Left ventricle myocardium superior (tissue), 1 donor: ENCODE data around the gene ACIN1. TPM values are rescaled to one million over a fixed set of nuclear protein-coding genes. Genes with fewer than 3 reads are reported as not detected.
"Not testable (repeated sequence)": the region's sequence is repeated elsewhere in the genome, so short reads cannot be mapped to it uniquely, and the experiment has no call there.

Source experiments
- ATAC-seq: fragments of 200-7000 bp; cut with Tn5 transposase; one replicate; pipeline ENCODE4 v1.9.1; 2020; ENCODE audit warnings: mild to moderate bottlenecking, moderate library complexity
- DNase-seq: peaks from one replicate; pipeline ENCODE4 v3.0.0-alpha.2; 2020
- intact Hi-C: fragments of 100-400 bp; cut with micrococcal nuclease; formaldehyde crosslinking; loops from one replicate; pipeline ENCODE4 v1.11.0; 2022
- total RNA-seq: library from RNA; stranded (reverse); fragmentation: NEBNext Ultra II Directional; extraction: Animal tissue kit (Norgen Biotek cat#: 25700); gene quantifications from one replicate; pipeline ENCODE4 v1.2.1, GENCODE V29; 2021
- donor health status: DM: no; HTN: yes; CAD: no; lungs with severe emphysema.

The ACIN1 gene
- total RNA-seq, 1 donor from 2014 or later, result 78.4 TPM

GRCh38 chr14:23033801-23034497 is 61.0 kb downstream of the ACIN1 start:
- DNase-seq (no peak), ATAC-seq (no peak)
- intact Hi-C loops, result no loop called here

DNA sequence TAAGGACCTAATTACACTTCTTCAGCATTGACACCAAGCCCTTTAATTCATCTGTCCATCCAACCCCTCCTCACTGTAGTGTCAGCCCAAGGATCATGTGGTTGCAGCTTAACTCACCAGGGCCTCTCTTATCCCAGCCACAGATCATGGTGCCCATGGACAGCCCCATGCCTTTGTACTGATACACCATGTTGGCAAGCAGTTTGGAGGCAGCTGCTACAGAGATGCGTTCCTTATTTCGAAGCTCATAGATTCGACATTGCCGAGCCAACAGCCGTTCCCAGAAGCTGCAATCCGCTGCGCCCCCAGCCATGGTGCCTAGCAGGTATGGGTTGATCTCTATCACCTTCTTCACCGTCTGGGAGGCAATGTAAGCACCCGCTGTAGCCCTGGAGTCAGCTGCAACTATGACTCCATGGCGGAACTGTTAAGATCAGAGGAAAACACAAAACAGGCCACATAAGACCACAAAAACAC is 61.6 kb downstream of the ACIN1 start:
- no peak for DNase-seq
- intact Hi-C loops, result no loop called here
- ATAC-seq, result no peak

GRCh38 chr14:23030936-23031335 is 64.0 kb downstream of the ACIN1 start:
- ATAC-seq (no peak), DNase-seq (no peak)
- intact Hi-C loops, result no loop called here

- intact Hi-C loops, result no loop called here
- DNase-seq, result no peak
- no peak for ATAC-seq
These were observed 66.1 kb downstream of the ACIN1 start for GRCh38 chr14:23028799-23029198.

GRCh38 chr14:23025151-23025814 is 69.7 kb downstream of the ACIN1 start:
- no peak for ATAC-seq
- intact Hi-C loops, result no loop called here
- no peak for DNase-seq

DNA sequence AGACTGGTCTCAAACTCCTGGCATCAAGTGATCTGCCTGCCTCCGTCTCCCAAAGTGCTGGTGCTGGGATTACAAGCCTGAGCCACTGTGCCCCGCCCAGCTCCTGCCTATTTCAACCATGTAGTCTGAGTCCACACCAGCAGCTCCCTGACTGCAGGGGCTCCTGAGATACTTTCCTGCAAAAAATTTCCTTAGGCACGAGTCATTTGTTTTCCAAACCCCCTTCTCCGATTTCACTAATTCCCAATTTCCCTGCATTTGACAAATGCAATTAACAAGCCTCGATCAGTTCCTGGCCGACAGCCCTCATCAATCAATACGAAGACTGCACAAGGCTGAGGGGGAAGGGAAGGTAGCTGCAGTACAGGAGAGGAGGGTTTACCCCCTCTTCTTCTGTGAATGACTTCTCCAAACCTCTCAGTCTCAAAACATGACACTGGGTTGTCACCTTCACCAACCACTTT is 70.3 kb downstream of the ACIN1 start:
- no peak for DNase-seq
- ATAC-seq, result no peak
- intact Hi-C loops, result no loop called here

DNA sequence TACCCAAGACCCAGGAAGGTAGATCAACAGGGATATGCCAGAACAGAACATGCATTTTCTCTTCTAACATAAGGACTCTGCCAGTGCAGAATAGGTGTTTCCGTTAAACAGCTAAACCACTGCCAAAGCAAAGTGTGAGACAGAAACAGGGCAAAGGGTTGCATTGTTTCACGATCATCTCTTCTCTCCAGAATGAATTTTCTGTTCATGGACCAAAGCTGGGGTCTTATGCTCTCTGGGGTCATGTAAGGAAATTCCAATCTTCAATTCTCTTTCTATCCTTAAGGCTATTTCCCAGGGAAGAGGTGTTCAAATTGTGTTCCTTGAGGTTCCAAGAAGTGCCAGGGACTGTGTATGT is 71.2 kb downstream of the ACIN1 start:
- no peak for DNase-seq
- intact Hi-C loops, result no loop called here
- ATAC-seq, result no peak

DNA sequence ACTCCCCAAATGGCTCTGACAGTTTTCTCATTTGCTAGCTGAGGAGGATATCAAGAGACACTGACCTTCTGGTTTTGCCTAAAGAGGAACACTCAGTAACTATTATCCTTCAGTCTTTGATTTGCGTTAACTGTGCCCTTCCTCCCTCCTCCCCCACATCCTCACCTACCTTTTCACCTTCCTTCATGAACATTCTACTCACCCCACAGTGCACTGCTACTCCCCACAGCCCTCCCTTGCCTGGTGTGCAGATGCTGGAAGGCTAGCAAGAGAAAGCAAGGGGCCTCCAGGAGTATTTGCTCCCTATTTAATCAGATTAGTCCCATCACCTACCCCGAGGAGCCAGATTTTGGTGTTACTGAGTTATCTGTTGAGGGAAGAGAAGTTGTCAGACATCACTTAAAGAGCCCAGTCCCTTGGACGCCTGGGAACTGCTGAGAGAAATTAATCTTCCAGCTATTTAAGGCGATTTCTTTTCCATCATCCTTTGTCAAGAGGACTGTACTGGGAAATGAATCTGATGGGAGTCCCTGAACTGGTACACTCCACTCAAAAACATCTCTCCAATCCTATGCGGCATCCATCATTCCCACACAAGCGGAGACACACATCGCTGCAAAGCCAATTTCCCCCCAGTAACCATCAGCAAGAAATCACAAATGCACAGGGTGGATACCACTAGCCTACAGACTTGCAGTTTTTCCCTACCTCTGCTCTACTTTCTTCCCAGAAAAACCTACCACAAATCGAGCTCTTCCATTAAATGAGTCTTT is 71.7 kb downstream of the ACIN1 start:
- ATAC-seq, result no peak
- no peak for DNase-seq
- intact Hi-C loops, result no loop called here

GRCh38 chr14:23021889-23022442 is 73.0 kb downstream of the ACIN1 start:
- intact Hi-C loops, result no loop called here
- no peak for DNase-seq
- no peak for ATAC-seq

DNA sequence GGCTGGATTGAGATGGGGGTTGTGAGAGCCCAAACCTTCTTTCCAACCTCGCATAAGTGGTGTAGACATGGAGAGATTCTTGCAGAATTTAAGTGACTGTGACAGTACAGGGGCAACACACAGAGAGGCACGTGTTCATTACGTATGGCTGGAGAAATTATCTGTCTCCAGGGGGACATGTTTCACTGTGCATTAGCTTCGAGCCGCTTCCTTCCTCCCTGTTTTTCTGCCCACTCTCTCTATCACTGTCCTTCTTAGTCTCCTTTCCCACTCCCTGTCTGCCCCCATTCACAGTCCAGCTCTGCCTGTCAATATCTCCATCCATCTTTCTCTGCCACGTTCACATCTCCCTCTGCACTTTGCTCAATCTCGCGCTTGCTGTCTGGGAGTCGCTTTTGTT is 73.5 kb downstream of the ACIN1 start:
- intact Hi-C loops, result no loop called here
- ATAC-seq (no peak), DNase-seq (no peak)

DNA sequence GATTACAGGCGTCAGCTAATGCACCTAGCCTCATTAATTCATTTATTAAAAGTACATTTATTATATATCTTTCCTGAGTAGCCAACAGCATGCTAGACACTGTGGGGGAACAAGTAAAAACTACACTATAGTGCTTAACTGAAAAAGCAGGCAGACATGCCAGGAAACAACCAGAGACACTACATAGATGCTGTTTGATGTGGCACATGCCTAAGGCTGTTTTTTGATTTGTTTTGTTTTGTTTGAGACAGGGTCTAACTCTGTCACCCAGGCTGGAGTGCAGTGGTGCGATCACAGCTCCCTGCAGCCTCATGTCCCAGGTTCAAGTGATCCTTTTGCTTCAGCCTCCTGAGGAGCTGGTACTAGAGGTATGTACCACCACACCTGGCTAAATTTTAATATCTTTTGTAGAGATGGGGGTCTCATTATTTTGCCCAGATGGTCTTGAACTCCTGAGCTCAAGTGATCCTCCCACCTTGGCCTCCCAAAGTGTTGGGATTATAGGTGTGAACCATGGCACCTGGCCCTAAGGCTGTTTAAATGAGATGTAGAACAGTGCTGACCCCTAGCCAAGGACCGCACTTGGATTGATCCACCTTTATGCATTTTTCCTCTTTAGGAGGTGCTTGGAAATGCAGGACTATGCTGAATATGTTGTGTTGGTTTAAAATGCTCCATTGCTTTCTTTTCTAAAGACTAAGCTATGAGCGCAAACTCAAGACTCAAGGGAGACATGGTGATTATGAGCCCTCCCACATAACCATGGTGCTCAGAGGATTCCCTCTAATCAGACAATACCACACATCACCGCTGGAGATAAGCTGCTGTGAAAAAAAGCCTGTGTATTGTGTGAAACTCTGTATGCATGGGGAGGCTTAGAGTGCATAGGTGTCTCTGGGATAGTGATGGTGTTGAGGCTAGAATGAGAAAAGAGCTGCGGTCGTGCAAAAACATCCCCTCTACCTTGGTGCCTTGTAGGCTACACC is 74.5 kb downstream of the ACIN1 start:
- DNase-seq, result no peak
- ATAC-seq, result no peak
- intact Hi-C loops, result no loop called here

- intact Hi-C loops, result no loop called here
- ATAC-seq, result no peak
- DNase-seq, result no peak
These were observed 76.8 kb downstream of the ACIN1 start for GRCh38 chr14:23018107-23018506.

DNA sequence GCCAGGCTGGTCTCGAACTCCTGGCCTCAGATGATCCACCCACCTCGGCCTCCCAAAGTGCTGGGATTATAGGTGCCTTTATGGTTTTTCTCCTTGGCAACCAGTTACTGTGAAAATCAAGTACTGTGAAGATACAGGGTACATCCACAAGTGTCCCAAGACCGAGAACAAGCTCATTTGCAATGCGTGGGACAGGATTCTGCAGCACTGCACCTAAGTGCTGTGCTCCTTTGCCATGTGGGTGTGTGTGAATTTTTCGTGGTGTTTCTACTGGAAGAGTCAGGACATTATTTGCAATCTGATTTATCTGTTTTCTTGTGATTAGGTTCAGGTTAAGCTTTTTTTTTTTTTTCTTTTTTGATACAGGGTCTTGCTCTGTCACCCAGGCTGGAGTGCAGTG is 77.8 kb downstream of the ACIN1 start:
- ATAC-seq, result no peak
- DNase-seq, result no peak
- intact Hi-C loops, result no loop called here

- DNase-seq, result no peak
- no peak for ATAC-seq
- intact Hi-C loops, result no loop called here
These were observed 79.3 kb downstream of the ACIN1 start for GRCh38 chr14:23015618-23016017.

DNA sequence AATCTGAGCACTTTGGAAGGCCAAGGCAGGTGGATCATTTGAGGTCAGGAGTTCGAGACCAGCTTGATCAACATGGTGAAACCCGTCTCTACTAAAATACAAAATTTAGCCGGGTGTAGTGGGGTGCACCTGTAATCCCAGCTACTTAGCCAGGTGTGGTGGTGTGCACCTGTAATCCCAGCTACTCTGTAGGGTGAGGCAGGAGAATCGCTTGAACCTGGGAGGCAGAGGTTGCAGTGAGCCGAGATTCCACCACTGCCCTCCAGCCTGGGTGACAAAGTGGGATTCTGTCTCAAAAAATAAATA is 81.2 kb downstream of the ACIN1 start:
- intact Hi-C loops, DNase-seq, ATAC-seq: not testable (repeated sequence)

GRCh38 chr14:23013054-23013748 is 81.7 kb downstream of the ACIN1 start:
- intact Hi-C loops, result no loop called here
- ATAC-seq (no peak), DNase-seq (no peak)

GRCh38 chr14:23009939-23010726 is 84.8 kb downstream of the ACIN1 start, which contains the start of gene C14orf93:
Gene C14orf93, minus strand, starts transcription at chr14:23010143. Its CDS starts 11,120 bp downstream, at chr14:22999023.
- peak; percentile 93 for DNase-seq
- peak; percentile 56 for ATAC-seq
- intact Hi-C loops, result no loop called here
